Ramos (cell line): ENCODE measurements around the gene TINCR.

Experiments
- in situ Hi-C: fragments of 300-500 bp; cut with MboI; formaldehyde crosslinking; loops from one replicate; pipeline ENCODE4 v1.14.3; 2022; ENCODE audit warnings: low sequenced_read_pairs; ENCODE audit not compliant: unreplicated experiment

TINCR gene

DNA sequence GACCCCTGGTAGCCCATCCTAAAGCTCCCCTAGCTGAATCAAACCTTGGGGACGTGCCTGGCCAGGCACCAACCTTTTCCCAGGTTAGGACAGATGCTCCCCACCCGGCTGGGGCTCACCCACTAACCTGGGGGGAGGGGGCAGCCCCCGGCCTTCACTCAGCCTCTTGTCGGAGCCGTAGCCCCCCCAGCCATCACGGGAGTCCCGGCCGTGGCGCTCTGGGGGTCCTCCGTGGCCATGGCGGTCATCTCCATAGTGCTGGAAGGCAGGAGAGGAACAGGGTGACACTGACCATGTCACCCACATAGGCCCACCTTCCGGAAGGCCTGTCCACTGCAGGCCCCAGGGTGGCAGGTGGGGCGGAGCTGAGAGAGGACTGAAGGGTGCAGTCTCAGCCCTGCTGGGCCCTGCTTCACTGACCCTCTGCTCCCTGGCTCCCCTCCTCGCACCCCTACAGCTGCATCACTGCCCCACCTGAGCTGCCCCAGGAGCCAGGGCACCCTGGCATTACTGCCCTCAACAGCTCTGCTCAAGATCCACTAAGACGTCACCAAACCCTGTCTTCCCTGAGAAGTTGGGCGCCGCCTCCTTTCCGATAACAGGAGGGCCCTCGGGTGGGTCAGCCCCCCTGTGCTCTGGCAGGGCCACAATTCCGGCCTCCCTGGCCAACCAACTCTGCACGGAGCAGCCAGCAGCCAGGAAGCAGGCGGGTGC, 22.6 kb upstream of the TINCR start:
- in situ Hi-C loops = no loop called here

GRCh38 chr19:5588906-5589676, 21.3 kb upstream of the TINCR start:
- in situ Hi-C loops = no loop called here

- in situ Hi-C loops = no loop called here
Observed at GRCh38 chr19:5588441-5588840, 20.7 kb upstream of the TINCR start.

DNA sequence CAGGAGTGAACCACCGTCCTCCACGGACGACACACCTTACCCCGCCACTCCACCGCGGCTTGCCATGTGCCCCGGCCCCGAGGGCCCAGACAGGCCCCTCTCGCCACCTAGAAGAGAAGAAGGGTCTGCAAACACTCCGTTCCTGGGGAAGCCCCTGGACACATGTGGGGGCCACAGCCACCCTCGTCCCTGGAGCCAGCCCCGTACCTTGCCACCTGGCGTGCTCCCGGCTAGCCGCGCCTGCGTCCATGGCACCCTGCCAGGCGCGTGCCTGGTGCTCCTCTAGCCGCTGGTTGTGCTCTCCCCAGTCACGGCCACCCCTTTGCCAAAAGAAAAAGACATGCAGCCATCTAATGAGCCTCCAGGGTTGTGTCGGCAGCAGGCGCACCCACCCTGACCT, 19.9 kb upstream of the TINCR start:
- in situ Hi-C loops = no loop called here

GRCh38 chr19:5587071-5587455, 19.3 kb upstream of the TINCR start:
- in situ Hi-C loops = no loop called here

- in situ Hi-C loops = no loop called here
Observed at GRCh38 chr19:5586300-5587070, 18.7 kb upstream of the TINCR start.

GRCh38 chr19:5585461-5586299, 17.9 kb upstream of the TINCR start:
- in situ Hi-C loops = no loop called here

DNA sequence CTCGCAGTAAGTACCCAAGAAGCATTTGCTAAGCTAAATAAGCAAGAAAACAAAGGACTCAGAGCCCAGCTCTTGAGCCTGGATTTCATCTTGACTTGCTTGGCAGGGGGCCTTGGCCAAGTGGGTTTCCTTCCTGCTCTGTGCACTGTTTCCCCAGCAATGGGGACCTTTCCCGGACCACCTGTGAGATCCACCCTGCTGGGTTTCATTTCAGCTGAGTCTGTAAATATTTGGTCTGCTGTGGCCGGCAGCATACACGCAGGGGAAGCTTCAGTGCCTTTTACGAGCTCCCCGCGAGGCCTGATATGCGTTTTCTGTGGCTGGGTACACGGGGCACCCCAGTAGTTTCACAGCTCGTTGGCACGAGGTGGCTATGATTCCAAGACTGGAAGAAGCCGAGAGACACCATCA, 12.4 kb upstream of the TINCR start:
- in situ Hi-C loops = no loop called here

DNA sequence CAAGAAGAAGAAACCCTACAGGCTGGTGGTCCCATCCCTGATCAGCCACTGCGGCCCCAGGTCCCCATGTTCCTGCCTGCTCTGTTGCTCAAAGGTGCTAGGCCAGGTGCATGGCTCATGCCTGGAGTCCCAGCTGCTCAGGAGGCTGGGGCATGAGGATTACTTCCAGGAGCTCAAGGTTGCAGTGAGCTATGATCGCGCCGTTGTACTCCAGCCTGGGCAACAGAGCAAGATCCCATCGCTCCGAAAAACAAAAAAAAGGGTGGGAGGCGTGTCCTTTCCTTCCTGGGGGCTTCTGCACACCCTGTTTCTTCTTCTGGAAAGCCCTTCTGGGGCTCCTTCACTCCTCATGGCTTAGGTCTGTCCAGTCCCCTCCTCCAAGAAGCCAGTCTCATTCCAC, 11.9 kb upstream of the TINCR start:
- in situ Hi-C loops = no loop called here

DNA sequence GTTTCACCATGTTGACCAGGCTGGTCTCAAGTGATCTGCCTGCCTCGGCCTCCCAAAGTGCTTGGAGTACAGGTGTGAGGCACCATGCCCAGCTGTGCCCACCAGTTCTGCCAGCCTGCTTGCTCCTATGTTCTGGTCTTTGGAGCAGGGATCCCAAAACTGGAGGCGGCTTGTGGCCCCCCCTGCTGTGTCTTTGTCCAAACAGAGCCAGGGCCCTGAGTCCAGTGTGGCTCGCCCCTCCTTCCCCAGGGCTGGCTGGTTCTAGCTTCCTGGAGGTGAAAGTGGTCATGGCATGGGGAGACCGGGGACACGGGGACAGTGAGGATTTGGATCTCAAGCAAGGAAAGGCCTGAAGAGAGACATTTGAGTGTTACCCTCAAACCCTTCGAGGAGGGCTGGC, 11.5 kb upstream of the TINCR start:
- in situ Hi-C loops = no loop called here

GRCh38 chr19:5578097-5578846, 10.5 kb upstream of the TINCR start:
- in situ Hi-C loops = no loop called here

- in situ Hi-C loops = no loop called here
Observed at GRCh38 chr19:5575590-5575989, 7.8 kb upstream of the TINCR start.

GRCh38 chr19:5572556-5573286, 5.0 kb upstream of the TINCR start:
- in situ Hi-C loops = no loop called here

DNA sequence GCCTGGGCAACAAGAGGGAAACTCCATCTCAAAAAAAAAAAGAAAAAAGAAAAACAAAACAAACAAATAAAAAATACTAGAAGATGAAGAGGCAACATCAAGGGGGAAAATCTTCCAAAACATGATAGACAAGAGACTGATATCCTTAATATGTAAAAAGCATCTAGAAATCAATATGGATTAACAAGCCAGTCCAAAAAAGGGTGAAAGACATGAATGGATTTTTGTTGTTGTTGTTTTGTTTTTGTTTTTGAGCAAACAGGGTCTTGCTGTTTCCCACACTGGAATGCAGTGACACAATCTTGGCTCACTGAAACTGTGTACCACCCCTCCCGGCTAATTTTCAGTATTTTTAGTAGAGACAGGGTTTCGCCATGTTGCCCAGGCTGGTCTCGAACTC, 4.0 kb upstream of the TINCR start:
- in situ Hi-C loops = no loop called here

DNA sequence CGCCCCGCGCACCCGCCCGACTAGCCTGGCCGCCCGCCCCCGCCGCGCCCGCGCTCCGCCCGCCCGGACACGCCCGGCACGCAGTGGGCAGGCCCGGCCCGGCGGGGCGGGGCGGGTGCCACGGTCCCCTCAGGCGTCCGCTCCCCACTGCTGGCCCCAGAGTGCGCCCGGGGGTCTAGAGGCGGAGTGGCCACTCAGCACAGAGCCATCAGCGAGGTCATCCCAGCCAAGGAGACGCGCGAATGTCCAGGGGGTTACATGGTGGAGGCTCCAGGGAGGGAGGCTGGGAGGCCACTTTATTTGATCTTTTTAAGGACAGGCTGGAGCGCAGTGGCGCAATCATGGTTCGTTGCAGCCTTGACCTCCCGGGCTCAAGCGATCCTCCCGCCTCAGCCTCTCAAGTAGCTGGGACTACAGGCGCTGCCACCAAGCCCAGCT, 236 bp upstream of the TINCR start:
- in situ Hi-C loops = no loop called here

GRCh38 chr19:5564930-5565329, 2.8 kb downstream of the TINCR start:
- in situ Hi-C loops = no loop called here

DNA sequence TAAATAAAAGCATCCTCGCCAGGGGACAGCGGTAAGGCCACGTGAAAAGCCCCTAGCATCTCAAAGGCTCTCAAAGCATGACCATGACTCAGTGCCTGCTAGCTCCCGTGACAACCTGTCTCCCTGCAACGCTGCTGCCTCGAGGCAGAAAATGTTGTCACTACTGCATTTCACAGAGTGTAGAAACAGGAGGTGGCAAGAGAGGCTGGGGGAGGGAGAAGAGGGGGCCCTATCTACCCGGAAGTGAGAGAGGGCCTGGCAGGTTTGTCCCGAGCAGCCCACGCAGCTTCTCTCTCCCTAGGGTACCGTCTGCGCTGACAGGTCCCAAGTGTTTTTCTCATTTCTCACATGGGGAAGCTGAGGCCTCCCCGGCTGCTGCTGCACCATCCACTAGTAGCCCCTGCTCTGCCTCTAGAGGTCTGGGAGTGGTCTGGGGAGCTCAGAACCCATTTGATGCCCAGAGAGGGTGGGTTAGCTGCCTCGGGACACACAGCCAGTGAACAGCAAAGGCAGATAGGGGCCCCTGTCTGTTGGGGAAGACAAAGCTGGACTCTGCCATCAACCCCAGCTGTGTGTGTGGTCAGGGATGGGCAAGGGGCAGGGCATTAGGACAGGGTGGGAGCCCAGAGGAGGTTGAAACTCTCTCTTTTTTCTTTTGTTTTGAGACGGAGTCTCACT, 3.7 kb downstream of the TINCR start:
- in situ Hi-C loops = no loop called here

DNA sequence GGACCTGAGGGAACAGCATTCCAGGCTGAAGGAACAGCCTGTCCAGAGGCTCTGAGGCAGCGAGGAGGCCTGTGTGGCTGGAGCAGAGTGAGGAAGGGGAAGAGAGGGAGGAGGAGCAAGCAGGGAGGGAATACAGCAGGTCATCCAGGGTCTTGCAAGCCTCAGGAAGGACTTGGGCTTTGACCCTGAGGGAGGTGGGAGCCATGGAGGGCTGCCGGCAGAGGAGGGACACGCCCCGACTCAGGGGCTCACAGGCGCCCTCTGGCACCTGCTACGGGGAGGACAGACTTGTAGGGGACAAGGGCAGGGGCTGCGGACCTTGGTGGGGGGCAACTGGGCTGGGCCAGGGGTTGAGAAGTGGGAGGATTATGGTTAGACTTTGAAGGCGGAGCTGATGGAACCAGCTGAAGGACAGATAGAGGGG, 4.7 kb downstream of the TINCR start:
- in situ Hi-C loops = no loop called here
